K562 (cell line): Measurements from ENCODE around the gene BEX3. TPM values are rescaled to one million over a fixed set of nuclear protein-coding genes. Genes with fewer than 3 reads are reported as not detected.

Experiments used
- CBX3 ChIP-seq, 2 experiments: IDR thresholded peaks; 1 replicate in 1 of 2; 2 replicates in 1 of 2; pipeline ENCODE4 v1.6.1; 2012; ENCODE audit warnings: inconsistent platforms in 2 of 2, low read length in 2 of 2, borderline replicate concordance in 1 of 2, control low read depth in 1 of 2
- ETV1 ChIP-seq: fragments of 450-650 bp; conservative IDR thresholded peaks from 2 replicates; pipeline ENCODE4 v1.6.1; 2016; ENCODE audit warnings: missing genetic modification characterization, control low read depth, low read depth, missing compliant biosample characterization
- FOSL1 ChIP-seq: fragments of 200-800 bp; sonication (Bioruptor generic); conservative IDR thresholded peaks from 2 replicates; pipeline ENCODE4 v1.6.1; 2016; ENCODE audit warnings: missing genetic modification characterization, missing compliant biosample characterization
- HMG20B ChIP-seq: fragments of 250-450 bp; sonication (Bioruptor Pico); IDR thresholded peaks from 2 replicates; pipeline ENCODE4 v1.5.0; 2021; ENCODE audit warnings: mild to moderate bottlenecking
- PHB ChIP-seq: fragments of 250-450 bp; sonication (Bioruptor Pico); IDR thresholded peaks from 2 replicates; pipeline ENCODE4 v1.5.0; 2021
- RBM17 ChIP-seq: fragments of 200-400 bp; formaldehyde crosslinking; IDR thresholded peaks from 2 replicates; pipeline ENCODE4 v1.6.1; 2017; ENCODE audit warnings: low read depth, mild to moderate bottlenecking, low read length, borderline replicate concordance
- SAFB2 ChIP-seq: fragments of 200-400 bp; formaldehyde crosslinking; IDR thresholded peaks from 2 replicates; pipeline ENCODE4 v1.6.1; 2018; ENCODE audit warnings: borderline replicate concordance, low read length, low read depth, moderate library complexity; ENCODE audit not compliant: severe bottlenecking
- ZNF134 ChIP-seq: fragments of 250-450 bp; sonication (Bioruptor Pico); conservative IDR thresholded peaks from 2 replicates; pipeline ENCODE4 v1.4.0; 2020
- ZNF140 ChIP-seq: fragments of 250-450 bp; sonication (Bioruptor Pico); IDR thresholded peaks from 2 replicates; pipeline ENCODE4 v1.8.0; 2021; ENCODE audit warnings: moderate library complexity, mild to moderate bottlenecking, inconsistent platforms
- polyA plus RNA-seq, 8 experiments: library from polyadenylated mRNA; depleted of rRNA in 4 of 8; stranded (reverse) in 5 of 8; unstranded in 3 of 8; fragments of >200 nt; fragmentation: Nextera tagmentation in 2 of 8; fragmentation: Illumina TruSeq in 1 of 8; extraction: Ambion mirVana in 2 of 8; extraction: Trizol in 1 of 8; gene quantifications; 2 replicates each; pipeline versions ENCODE4 v1.2.1 to v1.2.3, GENCODE V29; 2011 to 2014; ENCODE audit warnings: inconsistent platforms in 1 of 8, missing spikeins in 1 of 8
- total RNA-seq, 7 experiments: library from RNA; depleted of rRNA in 6 of 7; stranded (reverse); fragments of >200 nt in 6 of 7; fragmentation: Illumina TruSeq in 2 of 7; extraction: Trizol in 2 of 7; gene quantifications; 2 replicates each; pipeline versions ENCODE4 v1.2.1 to v1.2.3, GENCODE V29; 2011 to 2021; ENCODE audit warnings: low replicate concordance in 1 of 7
- TF ChIP-seq, protein P1 (sequence below): fragments of 200-800 bp; sonication (Bioruptor generic); IDR thresholded peaks from 2 replicates; pipeline ENCODE4 v1.6.1; 2017; ENCODE audit warnings: missing genetic modification characterization, missing compliant biosample characterization
- TF ChIP-seq, protein P2 (sequence below): fragments of 250-450 bp; sonication (Bioruptor Pico); IDR thresholded peaks from 2 replicates; pipeline ENCODE4 v1.5.0; 2020; ENCODE audit warnings: mild to moderate bottlenecking
- TF ChIP-seq, protein P3 (sequence below): IDR thresholded peaks from 2 replicates; pipeline ENCODE4 v1.6.1; 2011; ENCODE audit warnings: borderline replicate concordance, low read depth, mild to moderate bottlenecking, moderate library complexity, low read length; ENCODE audit not compliant: insufficient read depth, poor library complexity, severe bottlenecking
- TF ChIP-seq, protein P4 (sequence below): fragments of 450-650 bp; formaldehyde crosslinking; conservative IDR thresholded peaks from 2 replicates; pipeline ENCODE4 v1.4.0; 2022; ENCODE audit warnings: mild to moderate bottlenecking, missing genetic modification characterization

The BEX3 gene
- total and polyA plus RNA-seq, 9 of the 15 experiments (the other 6 are each of a cell fraction or from before 2014, with no cell fraction given), result 0.21 to 0.47 TPM; not detected in 7

DNA sequence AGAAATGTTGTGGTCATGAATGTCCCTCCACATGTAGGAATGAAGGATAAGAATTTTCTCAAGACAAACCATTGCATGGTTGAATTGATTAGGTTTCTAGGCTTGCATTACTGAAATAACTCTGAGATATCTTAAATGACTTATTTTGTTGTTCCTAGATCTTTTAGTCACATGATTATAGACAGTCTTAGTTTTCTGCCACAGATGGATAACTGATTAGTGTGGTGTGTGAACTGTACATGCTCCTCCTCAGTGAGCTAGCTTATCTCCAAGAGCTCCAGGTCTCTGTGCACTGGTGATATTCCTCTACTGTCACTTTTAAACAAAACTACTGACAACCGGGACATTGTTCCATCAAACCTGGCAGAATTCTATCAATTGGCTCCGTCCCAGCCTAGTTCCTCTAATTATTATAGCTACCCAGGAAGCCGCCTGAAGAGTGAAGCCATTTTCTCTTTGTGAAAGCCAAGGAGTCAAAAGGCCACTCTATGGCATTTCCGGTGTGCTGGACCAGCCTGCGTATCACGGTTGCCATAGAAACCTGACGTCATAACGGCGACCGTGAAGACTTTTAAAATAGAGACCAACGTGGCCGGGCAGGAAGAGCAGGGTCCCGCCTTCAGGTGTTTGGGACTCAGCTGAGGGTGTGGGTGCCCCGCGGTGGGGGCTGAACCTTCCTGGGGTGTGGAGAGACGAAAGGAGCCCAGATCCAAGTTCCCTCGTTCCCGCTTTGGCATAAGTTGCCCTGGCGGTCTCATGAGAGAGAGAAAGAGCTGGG is 28.1 kb downstream of the BEX3 start (continued):
- TF ChIP-seq ETV1 (tag), result peak; percentile 60
- TF ChIP-seq ZNF140 (CRISPR knock-in tag), result no peak
- TF ChIP-seq, protein P1, sequence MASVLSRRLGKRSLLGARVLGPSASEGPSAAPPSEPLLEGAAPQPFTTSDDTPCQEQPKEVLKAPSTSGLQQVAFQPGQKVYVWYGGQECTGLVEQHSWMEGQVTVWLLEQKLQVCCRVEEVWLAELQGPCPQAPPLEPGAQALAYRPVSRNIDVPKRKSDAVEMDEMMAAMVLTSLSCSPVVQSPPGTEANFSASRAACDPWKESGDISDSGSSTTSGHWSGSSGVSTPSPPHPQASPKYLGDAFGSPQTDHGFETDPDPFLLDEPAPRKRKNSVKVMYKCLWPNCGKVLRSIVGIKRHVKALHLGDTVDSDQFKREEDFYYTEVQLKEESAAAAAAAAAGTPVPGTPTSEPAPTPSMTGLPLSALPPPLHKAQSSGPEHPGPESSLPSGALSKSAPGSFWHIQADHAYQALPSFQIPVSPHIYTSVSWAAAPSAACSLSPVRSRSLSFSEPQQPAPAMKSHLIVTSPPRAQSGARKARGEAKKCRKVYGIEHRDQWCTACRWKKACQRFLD (CRISPR knock-in tag), result no peak
- TF ChIP-seq, protein P2, sequence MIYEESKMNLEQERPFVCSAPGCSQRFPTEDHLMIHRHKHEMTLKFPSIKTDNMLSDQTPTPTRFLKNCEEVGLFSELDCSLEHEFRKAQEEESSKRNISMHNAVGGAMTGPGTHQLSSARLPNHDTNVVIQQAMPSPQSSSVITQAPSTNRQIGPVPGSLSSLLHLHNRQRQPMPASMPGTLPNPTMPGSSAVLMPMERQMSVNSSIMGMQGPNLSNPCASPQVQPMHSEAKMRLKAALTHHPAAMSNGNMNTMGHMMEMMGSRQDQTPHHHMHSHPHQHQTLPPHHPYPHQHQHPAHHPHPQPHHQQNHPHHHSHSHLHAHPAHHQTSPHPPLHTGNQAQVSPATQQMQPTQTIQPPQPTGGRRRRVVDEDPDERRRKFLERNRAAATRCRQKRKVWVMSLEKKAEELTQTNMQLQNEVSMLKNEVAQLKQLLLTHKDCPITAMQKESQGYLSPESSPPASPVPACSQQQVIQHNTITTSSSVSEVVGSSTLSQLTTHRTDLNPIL (CRISPR knock-in tag), result no peak
- no peak for TF ChIP-seq ZNF134 (CRISPR knock-in tag)
- TF ChIP-seq, protein P3, sequence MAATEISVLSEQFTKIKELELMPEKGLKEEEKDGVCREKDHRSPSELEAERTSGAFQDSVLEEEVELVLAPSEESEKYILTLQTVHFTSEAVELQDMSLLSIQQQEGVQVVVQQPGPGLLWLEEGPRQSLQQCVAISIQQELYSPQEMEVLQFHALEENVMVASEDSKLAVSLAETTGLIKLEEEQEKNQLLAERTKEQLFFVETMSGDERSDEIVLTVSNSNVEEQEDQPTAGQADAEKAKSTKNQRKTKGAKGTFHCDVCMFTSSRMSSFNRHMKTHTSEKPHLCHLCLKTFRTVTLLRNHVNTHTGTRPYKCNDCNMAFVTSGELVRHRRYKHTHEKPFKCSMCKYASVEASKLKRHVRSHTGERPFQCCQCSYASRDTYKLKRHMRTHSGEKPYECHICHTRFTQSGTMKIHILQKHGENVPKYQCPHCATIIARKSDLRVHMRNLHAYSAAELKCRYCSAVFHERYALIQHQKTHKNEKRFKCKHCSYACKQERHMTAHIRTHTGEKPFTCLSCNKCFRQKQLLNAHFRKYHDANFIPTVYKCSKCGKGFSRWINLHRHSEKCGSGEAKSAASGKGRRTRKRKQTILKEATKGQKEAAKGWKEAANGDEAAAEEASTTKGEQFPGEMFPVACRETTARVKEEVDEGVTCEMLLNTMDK, result no peak
- TF ChIP-seq FOSL1, result no peak
- no peak for TF ChIP-seq HMG20B (CRISPR knock-in tag)
- TF ChIP-seq, protein P4, sequence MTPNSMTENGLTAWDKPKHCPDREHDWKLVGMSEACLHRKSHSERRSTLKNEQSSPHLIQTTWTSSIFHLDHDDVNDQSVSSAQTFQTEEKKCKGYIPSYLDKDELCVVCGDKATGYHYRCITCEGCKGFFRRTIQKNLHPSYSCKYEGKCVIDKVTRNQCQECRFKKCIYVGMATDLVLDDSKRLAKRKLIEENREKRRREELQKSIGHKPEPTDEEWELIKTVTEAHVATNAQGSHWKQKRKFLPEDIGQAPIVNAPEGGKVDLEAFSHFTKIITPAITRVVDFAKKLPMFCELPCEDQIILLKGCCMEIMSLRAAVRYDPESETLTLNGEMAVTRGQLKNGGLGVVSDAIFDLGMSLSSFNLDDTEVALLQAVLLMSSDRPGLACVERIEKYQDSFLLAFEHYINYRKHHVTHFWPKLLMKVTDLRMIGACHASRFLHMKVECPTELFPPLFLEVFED (CRISPR knock-in tag), result no peak
- no peak for TF ChIP-seq SAFB2
- no peak for TF ChIP-seq RBM17
- TF ChIP-seq PHB (CRISPR knock-in tag), result no peak
- TF ChIP-seq CBX3 (IDR thresholded peaks at IDR 0.05; ENCODE audit: borderline replicate concordance in 1 of 2, low read length in 2 of 2), result no peak
